H9 (cell line): ENCODE results near the gene MRPL40. TPM values are rescaled to one million over a fixed set of nuclear protein-coding genes. Genes with fewer than 3 reads are reported as not detected.

ENCODE experiments used
- DNase-seq: peaks from one replicate; pipeline ENCODE4 v3.0.0-alpha.2; 2017
- H2AFZ ChIP-seq: one replicate; pipeline ENCODE4 v1.6.1; 2013; ENCODE audit warnings: mild to moderate bottlenecking, low read length, control low read depth, moderate library complexity
- H2AK5ac ChIP-seq: 2 replicates; pipeline ENCODE4 v1.6.1; 2013; ENCODE audit warnings: low read length, control low read depth, mixed read lengths; ENCODE audit not compliant: insufficient read length
- H2BK120ac ChIP-seq: one replicate; pipeline ENCODE4 v1.6.1; 2013; ENCODE audit warnings: low read depth, mild to moderate bottlenecking, low read length, control low read depth, inconsistent platforms; ENCODE audit not compliant: poor library complexity, severe bottlenecking
- H2BK12ac ChIP-seq: 2 replicates; pipeline ENCODE4 v1.6.1; 2013; ENCODE audit warnings: low read length, control low read depth, mixed read lengths, low read depth; ENCODE audit not compliant: insufficient read length
- H2BK15ac ChIP-seq: 2 replicates; pipeline ENCODE4 v1.6.1; 2013; ENCODE audit warnings: low read depth, low read length, control low read depth
- H2BK20ac ChIP-seq: one replicate; pipeline ENCODE4 v1.6.1; 2013; ENCODE audit warnings: low read depth, mild to moderate bottlenecking, low read length, control low read depth, inconsistent platforms; ENCODE audit not compliant: poor library complexity, severe bottlenecking
- H2BK5ac ChIP-seq: 2 replicates; pipeline ENCODE4 v1.6.1; 2013; ENCODE audit warnings: low read length, control low read depth, mixed read lengths; ENCODE audit not compliant: insufficient read length
- H3K14ac ChIP-seq: 2 replicates; pipeline ENCODE4 v1.6.1; 2013; ENCODE audit warnings: low read length, control low read depth; ENCODE audit not compliant: insufficient read depth
- H3K18ac ChIP-seq: 2 replicates; pipeline ENCODE4 v1.6.1; 2013; ENCODE audit warnings: low read depth, mild to moderate bottlenecking, mixed read lengths, low read length, control low read depth; ENCODE audit not compliant: insufficient read length
- H3K23ac ChIP-seq: 2 replicates; pipeline ENCODE4 v1.6.1; 2013; ENCODE audit warnings: low read length, control low read depth, mixed read lengths, low read depth; ENCODE audit not compliant: insufficient read length
- H3K23me2 ChIP-seq: 2 replicates; pipeline ENCODE4 v1.6.1; 2013; ENCODE audit warnings: low read depth, mild to moderate bottlenecking, mixed read lengths, low read length, control low read depth; ENCODE audit not compliant: insufficient read length, poor library complexity, severe bottlenecking
- H3K27ac ChIP-seq: 2 replicates; pipeline ENCODE4 v1.5.1; 2013; ENCODE audit warnings: low read length, control low read depth, mixed read lengths, low read depth; ENCODE audit not compliant: insufficient read length
- H3K27me3 ChIP-seq: 2 replicates; pipeline ENCODE4 v1.6.1; 2013; ENCODE audit warnings: low read length, control low read depth, inconsistent platforms; ENCODE audit not compliant: insufficient read depth
- H3K4ac ChIP-seq: 2 replicates; pipeline ENCODE4 v1.6.1; 2013; ENCODE audit warnings: low read depth, mild to moderate bottlenecking, control low read depth, inconsistent platforms, low read length, moderate library complexity
- H3K4me1 ChIP-seq: 2 replicates; pipeline ENCODE4 v1.6.1; 2013; ENCODE audit warnings: low read length, control low read depth, inconsistent platforms; ENCODE audit not compliant: insufficient read depth
- H3K4me2 ChIP-seq: 2 replicates; pipeline ENCODE4 v1.6.1; 2013; ENCODE audit warnings: low read length, control low read depth, mixed read lengths; ENCODE audit not compliant: insufficient read length, insufficient read depth
- H3K56ac ChIP-seq: 2 replicates; pipeline ENCODE4 v1.6.1; 2013; ENCODE audit warnings: low read depth, mild to moderate bottlenecking, mixed read lengths, low read length, control low read depth; ENCODE audit not compliant: insufficient read length
- H3K79me1 ChIP-seq: 2 replicates; pipeline ENCODE4 v1.6.1; 2013; ENCODE audit warnings: low read depth, mild to moderate bottlenecking, moderate library complexity, low read length, control low read depth, inconsistent platforms; ENCODE audit not compliant: insufficient read depth, poor library complexity, severe bottlenecking
- H3K79me2 ChIP-seq: 2 replicates; pipeline ENCODE4 v1.6.1; 2013; ENCODE audit warnings: low read length, control low read depth, inconsistent platforms; ENCODE audit not compliant: insufficient read depth
- H3K9ac ChIP-seq: 2 replicates; pipeline ENCODE4 v1.6.1; 2013; ENCODE audit warnings: low read length, control low read depth, mixed read lengths; ENCODE audit not compliant: insufficient read length; ENCODE audit errors: extremely low read depth
- H3K9me3 ChIP-seq: one replicate; pipeline ENCODE4 v1.6.1; 2013; ENCODE audit warnings: low read depth, low read length, inconsistent platforms; ENCODE audit not compliant: control insufficient read depth
- H3T11ph ChIP-seq: one replicate; pipeline ENCODE4 v1.6.1; 2013; ENCODE audit warnings: mild to moderate bottlenecking, low read length, control low read depth, inconsistent platforms
- H4K20me1 ChIP-seq: one replicate; pipeline ENCODE4 v1.6.1; 2013; ENCODE audit not compliant: control insufficient read depth, insufficient read length, insufficient read depth
- H4K5ac ChIP-seq: 2 replicates; pipeline ENCODE4 v1.6.1; 2013; ENCODE audit warnings: low read depth, mild to moderate bottlenecking, mixed read lengths, low read length, control low read depth; ENCODE audit not compliant: insufficient read length
- H4K8ac ChIP-seq: replicated peaks from 2 replicates; pipeline ENCODE4 v1.6.1; 2013; ENCODE audit warnings: low read length, control low read depth, mixed read lengths, low read depth; ENCODE audit not compliant: insufficient read length
- H4K91ac ChIP-seq: 2 replicates; pipeline ENCODE4 v1.6.1; 2013; ENCODE audit warnings: low read depth, mild to moderate bottlenecking, moderate library complexity, mixed read lengths, low read length, control low read depth; ENCODE audit not compliant: insufficient read length
- H3K27ac Mint-ChIP-seq, 3 experiments: 2 replicates in 2 of 3; 3 replicates in 1 of 3; pipeline ENCODE4 v1.8.0; 2020 to 2021; ENCODE audit warnings: mixed read lengths in 3 of 3, mild to moderate bottlenecking in 1 of 3, moderate library complexity in 1 of 3
- H3K27me3 Mint-ChIP-seq: 2 replicates; pipeline ENCODE4 v1.8.0; 2021; ENCODE audit warnings: low read depth, mild to moderate bottlenecking, moderate library complexity, mixed read lengths
- H3K36me3 Mint-ChIP-seq, 3 experiments: 2 replicates in 2 of 3; 3 replicates in 1 of 3; pipeline ENCODE4 v1.8.0; 2020 to 2021; ENCODE audit warnings: low read depth in 3 of 3, mixed read lengths in 3 of 3; ENCODE audit not compliant: insufficient read depth in 1 of 3
- H3K4me1 Mint-ChIP-seq, 2 experiments: 2 replicates each; pipeline ENCODE4 v1.8.0; 2020; ENCODE audit warnings: mixed read lengths in 2 of 2
- H3K4me3 Mint-ChIP-seq, 2 experiments: 2 replicates in 1 of 2; 3 replicates in 1 of 2; pipeline ENCODE4 v1.8.0; 2020 to 2021; ENCODE audit warnings: mild to moderate bottlenecking in 2 of 2, mixed read lengths in 2 of 2, moderate library complexity in 1 of 2
- H3K9me3 Mint-ChIP-seq, 2 experiments: 2 replicates in 1 of 2; 3 replicates in 1 of 2; pipeline ENCODE4 v1.8.0; 2020; ENCODE audit warnings: mild to moderate bottlenecking in 2 of 2, mixed read lengths in 2 of 2, moderate library complexity in 1 of 2
- WGBS: extraction: QIAGEN DNeasy Blood & Tissue Kit; methylation state at CpG from one replicate; pipeline ENCODE4 v1.1.7; 2013; ENCODE audit warnings: missing lambda C conversion rate, low lambda C conversion rate, mixed read lengths; ENCODE audit not compliant: insufficient read length; ENCODE audit errors: extremely low coverage; 5-methylcytosine and 5-hydroxymethylcytosine counted together
- total RNA-seq: library from RNA; stranded (reverse); gene quantifications from 2 replicates; pipeline ENCODE4 v1.2.1, GENCODE V29; 2021
- TF ChIP-seq, protein P1 (sequence below): fragments of 200-600 bp; sonication (generic); conservative IDR thresholded peaks from 3 replicates; pipeline ENCODE4 v1.8.0; 2021; ENCODE audit warnings: antibody characterized with exemption, mild to moderate bottlenecking

Gene MRPL40
- total RNA-seq, 1 experiment from 2014 or later, result 15.2 TPM

DNA sequence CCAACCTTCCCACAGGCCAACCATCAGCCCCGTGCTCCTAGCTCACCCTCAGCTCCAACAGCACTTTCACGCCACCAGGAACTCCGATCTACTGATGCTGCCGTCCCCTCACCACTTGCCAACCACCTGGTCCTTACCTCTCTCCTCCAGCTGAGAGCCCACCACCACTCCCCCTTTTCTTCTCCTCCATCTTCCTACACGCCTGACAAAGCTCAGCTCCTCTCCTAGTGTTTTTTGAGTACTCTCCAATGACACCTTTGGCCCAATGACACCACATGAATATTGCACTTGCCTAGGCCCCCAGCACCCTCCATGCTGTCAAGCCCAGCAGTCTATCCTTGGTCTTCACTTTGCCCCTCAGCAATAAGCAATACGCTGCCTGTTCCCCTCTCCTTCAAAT lies 31.5 kb upstream of the MRPL40 start:
- Histone ChIP-seq H3K4ac (no peak overlapping the region), H2BK12ac (no peak overlapping the region), H3K27me3 (no peaks in the 10 kb centered on the region)

More for the DNA sequence above, 31.5 kb upstream of the MRPL40 start:
- Histone ChIP-seq H3T11ph (no peak overlapping the region), H2BK5ac (no peak overlapping the region), H3K79me2 (no peaks in the 10 kb centered on the region), H3K27ac (no peak overlapping the region), H4K91ac (no peak overlapping the region), H2BK20ac (no peak overlapping the region), H2AK5ac (no peak overlapping the region), H4K5ac (no peak overlapping the region), H3K23ac (no peak overlapping the region), H4K20me1 (no peaks in the 10 kb centered on the region), H2BK15ac (no peak overlapping the region), H3K4me1 (no peaks in the 10 kb centered on the region), H3K9me3 (no peaks in the 10 kb centered on the region), H3K79me1 (no peaks in the 10 kb centered on the region), H3K23me2 (no peaks in the 10 kb centered on the region), H3K4me2 (no peak overlapping the region), H2BK120ac (no peak overlapping the region), H3K14ac (no peak overlapping the region), H3K56ac (no peak overlapping the region), H2AFZ (no peak overlapping the region), H3K9ac (no peak overlapping the region), H3K18ac (no peak overlapping the region), H4K8ac (no peak overlapping the region)
- Mint-ChIP-seq H3K4me3 (no peak overlapping the region), H3K9me3 (no peaks in the 10 kb centered on the region), H3K36me3 (peaks cover 11 to 69% (median 36%) of the 10 kb centered on the region in 3 experiments; a peak in 6 of 7 replicates), H3K27me3 (no peaks in the 10 kb centered on the region; the same call in 1 of the 2 replicates), H3K27ac (peak overlapping the region in 2 of 3 experiments; percentile 2 to 15; a peak in 3 of 7 replicates), H3K4me1 (no peaks in the 10 kb centered on the region)
- WGBS, result no CpG with 5 or more reads among the region's 6 CpGs
- TF ChIP-seq, protein P1, sequence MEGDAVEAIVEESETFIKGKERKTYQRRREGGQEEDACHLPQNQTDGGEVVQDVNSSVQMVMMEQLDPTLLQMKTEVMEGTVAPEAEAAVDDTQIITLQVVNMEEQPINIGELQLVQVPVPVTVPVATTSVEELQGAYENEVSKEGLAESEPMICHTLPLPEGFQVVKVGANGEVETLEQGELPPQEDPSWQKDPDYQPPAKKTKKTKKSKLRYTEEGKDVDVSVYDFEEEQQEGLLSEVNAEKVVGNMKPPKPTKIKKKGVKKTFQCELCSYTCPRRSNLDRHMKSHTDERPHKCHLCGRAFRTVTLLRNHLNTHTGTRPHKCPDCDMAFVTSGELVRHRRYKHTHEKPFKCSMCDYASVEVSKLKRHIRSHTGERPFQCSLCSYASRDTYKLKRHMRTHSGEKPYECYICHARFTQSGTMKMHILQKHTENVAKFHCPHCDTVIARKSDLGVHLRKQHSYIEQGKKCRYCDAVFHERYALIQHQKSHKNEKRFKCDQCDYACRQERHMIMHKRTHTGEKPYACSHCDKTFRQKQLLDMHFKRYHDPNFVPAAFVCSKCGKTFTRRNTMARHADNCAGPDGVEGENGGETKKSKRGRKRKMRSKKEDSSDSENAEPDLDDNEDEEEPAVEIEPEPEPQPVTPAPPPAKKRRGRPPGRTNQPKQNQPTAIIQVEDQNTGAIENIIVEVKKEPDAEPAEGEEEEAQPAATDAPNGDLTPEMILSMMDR, result no peak
- no peak for DNase-seq
